Measurements from ENCODE around the gene ZNF566.
A peak's percentile ranks its signal among the peaks of the same experiment; 100 is the strongest.

Gene ZNF566

GRCh38 chr19:36449059-36449670 is 40.2 kb downstream of the ZNF566 start:
- DNase-seq (ENCODE audit: low read depth in 3 of 3): no peak

- DNase-seq (ENCODE audit: low read depth in 3 of 3): no peak
Observed at GRCh38 chr19:36441339-36441738, 48.0 kb downstream of the ZNF566 start.

GRCh38 chr19:36436531-36436930 is 52.8 kb downstream of the ZNF566 start:
- DNase-seq (ENCODE audit: low read depth in 3 of 3): no peak

GRCh38 chr19:36423925-36424324 is 65.4 kb downstream of the ZNF566 start:
- DNase-seq (ENCODE audit: low read depth in 3 of 3): no peak

GRCh38 chr19:36421749-36422481 is 67.4 kb downstream of the ZNF566 start:
- DNase-seq (ENCODE audit: low read depth in 3 of 3): no peak

GRCh38 chr19:36420961-36421748 is 68.2 kb downstream of the ZNF566 start:
- DNase-seq (ENCODE audit: low read depth in 3 of 3): no peak

- DNase-seq (ENCODE audit: low read depth in 3 of 3): peak; percentile 40 to 76 (median 67)
Observed at GRCh38 chr19:36418287-36419001, 70.9 kb downstream of the ZNF566 start, which contains the start of gene ZFP82. Gene ZFP82 (minus strand): TSS chr19:36418644. CDS start chr19:36409789, 8,855 bp downstream.

- no peak for DNase-seq (ENCODE audit: low read depth in 3 of 3)
Observed at GRCh38 chr19:36417752-36418286, 71.5 kb downstream of the ZNF566 start.

GRCh38 chr19:36409841-36410240 is 79.5 kb downstream of the ZNF566 start:
- DNase-seq (ENCODE audit: low read depth in 3 of 3): no peak

- no peak for DNase-seq (ENCODE audit: low read depth in 3 of 3)
Observed at GRCh38 chr19:36408101-36408500, 81.3 kb downstream of the ZNF566 start.

GRCh38 chr19:36404498-36404897 is 84.9 kb downstream of the ZNF566 start:
- DNase-seq (ENCODE audit: low read depth in 3 of 3): no peak

GRCh38 chr19:36401475-36401874 is 87.9 kb downstream of the ZNF566 start:
- DNase-seq (ENCODE audit: low read depth in 3 of 3): no peak

GRCh38 chr19:36398571-36398970 is 90.8 kb downstream of the ZNF566 start:
- DNase-seq (ENCODE audit: low read depth in 3 of 3): no peak

Measured in stimulated activated CD4-positive, alpha-beta T cell treated with anti-CD3 and anti-CD28 coated beads, TNF-alpha, amount 100 ng/mL, for 24 hours (primary cell).